Chondrocyte (in vitro differentiated cells): ENCODE measurements around the gene COL25A1. TPM values are rescaled to one million over a fixed set of nuclear protein-coding genes. Genes with fewer than 3 reads are reported as not detected.

ENCODE experiments used
- DNase-seq: peaks from one replicate; pipeline ENCODE4 v3.0.0; 2021; ENCODE audit warnings: mixed read lengths, low spot score
- H3K27ac Mint-ChIP-seq: one replicate; pipeline ENCODE4 v1.8.0; 2021; ENCODE audit warnings: mild to moderate bottlenecking, moderate library complexity, mixed read lengths; ENCODE audit not compliant: unreplicated experiment
- H3K27me3 Mint-ChIP-seq: 2 replicates; pipeline ENCODE4 v1.8.0; 2021; ENCODE audit warnings: low read depth, mixed read lengths
- H3K36me3 Mint-ChIP-seq: 2 replicates; pipeline ENCODE4 v1.8.0; 2021; ENCODE audit warnings: low read depth, mixed read lengths
- H3K4me1 Mint-ChIP-seq: 2 replicates; pipeline ENCODE4 v1.8.0; 2021; ENCODE audit warnings: low read depth, mild to moderate bottlenecking, mixed read lengths
- H3K4me3 Mint-ChIP-seq: one replicate; pipeline ENCODE4 v1.8.0; 2021; ENCODE audit warnings: mild to moderate bottlenecking, moderate library complexity, mixed read lengths; ENCODE audit not compliant: unreplicated experiment
- H3K9me3 Mint-ChIP-seq: 2 replicates; pipeline ENCODE4 v1.8.0; 2021; ENCODE audit warnings: low read depth, mixed read lengths
- total RNA-seq: library from RNA; stranded (reverse); gene quantifications from 3 replicates; pipeline ENCODE4 v1.2.1, GENCODE V29; 2021
- TF ChIP-seq, protein P1 (sequence below): fragments of 200-600 bp; sonication (generic); IDR thresholded peaks from 2 replicates; pipeline ENCODE4 v1.5.0; 2021; ENCODE audit warnings: antibody characterized with exemption, mild to moderate bottlenecking, moderate library complexity

COL25A1 gene
- total RNA-seq, 1 donor from 2014 or later: 0.45 TPM

DNA sequence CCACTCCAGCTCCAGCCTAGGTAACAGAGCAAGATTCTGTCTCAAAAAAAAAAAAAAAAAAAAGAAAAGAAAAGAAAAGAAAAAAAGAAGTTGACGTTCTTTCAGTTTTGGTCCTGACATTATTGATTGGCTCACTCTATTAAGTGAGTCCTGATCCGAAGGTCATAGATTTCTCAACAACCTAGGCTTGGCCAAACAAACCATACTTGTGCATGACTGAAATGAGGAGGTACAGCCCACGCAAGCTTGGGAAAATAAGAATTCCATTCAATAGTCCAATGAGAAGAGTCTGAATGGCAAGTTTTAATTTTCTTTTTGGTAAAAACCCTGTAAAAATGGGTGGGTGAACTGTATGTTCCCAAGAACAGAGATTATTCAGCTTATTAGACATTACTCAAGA, 536.4 kb downstream of the COL25A1 start:
- peaks cover 16% of the 10 kb centered on the region for H3K27me3 Mint-ChIP-seq
- H3K36me3 Mint-ChIP-seq: peaks cover 3% of the 10 kb centered on the region

DNA sequence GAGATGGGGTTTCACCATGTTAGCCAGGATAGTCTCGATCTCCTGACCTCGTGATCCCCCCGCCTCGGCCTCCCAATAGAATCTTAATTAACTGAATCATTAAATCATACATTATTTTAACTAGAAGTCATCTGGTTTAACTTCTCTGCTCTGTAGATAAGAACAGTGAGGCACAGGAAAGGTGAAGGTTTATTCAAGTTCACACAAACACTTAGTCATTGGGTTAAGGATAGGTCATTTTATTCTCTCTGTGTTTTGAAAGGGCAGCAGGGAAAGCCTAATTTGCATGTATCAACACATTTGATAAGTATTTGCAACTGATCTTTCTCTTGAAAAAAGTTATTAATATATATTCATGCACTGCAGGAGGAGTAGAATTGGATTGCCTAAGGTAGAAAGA, 538.5 kb downstream of the COL25A1 start:
- Mint-ChIP-seq H3K27me3 (peaks cover 19% of the 10 kb centered on the region), H3K9me3 (no peaks in the 10 kb centered on the region), H3K4me3 (no peak overlapping the region), H3K4me1 (peaks cover 8% of the 10 kb centered on the region), H3K27ac (no peak overlapping the region), H3K36me3 (peaks cover 3% of the 10 kb centered on the region)
- TF ChIP-seq, protein P1, sequence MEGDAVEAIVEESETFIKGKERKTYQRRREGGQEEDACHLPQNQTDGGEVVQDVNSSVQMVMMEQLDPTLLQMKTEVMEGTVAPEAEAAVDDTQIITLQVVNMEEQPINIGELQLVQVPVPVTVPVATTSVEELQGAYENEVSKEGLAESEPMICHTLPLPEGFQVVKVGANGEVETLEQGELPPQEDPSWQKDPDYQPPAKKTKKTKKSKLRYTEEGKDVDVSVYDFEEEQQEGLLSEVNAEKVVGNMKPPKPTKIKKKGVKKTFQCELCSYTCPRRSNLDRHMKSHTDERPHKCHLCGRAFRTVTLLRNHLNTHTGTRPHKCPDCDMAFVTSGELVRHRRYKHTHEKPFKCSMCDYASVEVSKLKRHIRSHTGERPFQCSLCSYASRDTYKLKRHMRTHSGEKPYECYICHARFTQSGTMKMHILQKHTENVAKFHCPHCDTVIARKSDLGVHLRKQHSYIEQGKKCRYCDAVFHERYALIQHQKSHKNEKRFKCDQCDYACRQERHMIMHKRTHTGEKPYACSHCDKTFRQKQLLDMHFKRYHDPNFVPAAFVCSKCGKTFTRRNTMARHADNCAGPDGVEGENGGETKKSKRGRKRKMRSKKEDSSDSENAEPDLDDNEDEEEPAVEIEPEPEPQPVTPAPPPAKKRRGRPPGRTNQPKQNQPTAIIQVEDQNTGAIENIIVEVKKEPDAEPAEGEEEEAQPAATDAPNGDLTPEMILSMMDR: no peak
- no peak for DNase-seq

More for the DNA sequence above, 536.4 kb downstream of the COL25A1 start:
- Mint-ChIP-seq H3K27ac (no peak overlapping the region), H3K9me3 (no peaks in the 10 kb centered on the region), H3K4me1 (peaks cover 8% of the 10 kb centered on the region), H3K4me3 (no peak overlapping the region)
- no peak for DNase-seq
- TF ChIP-seq, protein P1: no peak

DNA sequence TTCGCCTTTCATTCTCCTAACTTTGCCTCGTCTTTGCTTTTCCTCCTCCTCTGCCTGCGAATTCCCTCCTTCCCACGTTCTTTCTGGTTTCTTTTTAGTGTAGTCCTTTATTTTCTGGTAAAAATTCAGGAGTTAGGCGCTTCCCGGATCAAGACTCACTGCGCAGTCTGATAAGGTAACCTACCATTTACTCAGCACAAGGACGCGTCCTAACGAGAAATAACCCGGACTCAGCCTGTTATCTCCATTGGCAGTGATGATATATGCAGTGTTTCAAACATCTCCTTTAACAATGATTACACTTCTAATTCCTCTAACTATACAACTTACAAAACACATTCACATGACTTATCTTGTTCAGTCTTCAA, 539.2 kb downstream of the COL25A1 start:
- H3K4me1 Mint-ChIP-seq: peaks cover 8% of the 10 kb centered on the region
- peaks cover 19% of the 10 kb centered on the region for H3K27me3 Mint-ChIP-seq
- H3K36me3 Mint-ChIP-seq: peaks cover 3% of the 10 kb centered on the region
- no peaks in the 10 kb centered on the region for H3K9me3 Mint-ChIP-seq
- peak overlapping the region; percentile 75 for H3K4me3 Mint-ChIP-seq
- TF ChIP-seq, protein P1: no peak
- DNase-seq: no peak
- no peak overlapping the region for H3K27ac Mint-ChIP-seq

GRCh38 chr4:108762559-108763225, 539.8 kb downstream of the COL25A1 start, which contains the start of gene ETNPPL:
ETNPPL (minus strand) TSS chr4:108763053; CDS start chr4:108762898, 155 bp downstream.
- H3K9me3 Mint-ChIP-seq: no peaks in the 10 kb centered on the region
- H3K36me3 Mint-ChIP-seq: peaks cover 3% of the 10 kb centered on the region
- peaks cover 19% of the 10 kb centered on the region for H3K27me3 Mint-ChIP-seq
- H3K4me1 Mint-ChIP-seq: peaks cover 8% of the 10 kb centered on the region
- no peak within 1 kb of the TSS for H3K27ac Mint-ChIP-seq
- peak within 1 kb of the TSS; percentile 75 for H3K4me3 Mint-ChIP-seq
- DNase-seq: no peak
- TF ChIP-seq, protein P1: peak; percentile 43

Other genes starting within 250 kb of the COL25A1 start
- 31.4 to 32.7 TPM (median 31.7 TPM) in 3 replicates for gene SEC24B, start 131.2 kb upstream of the COL25A1 start, total RNA-seq